ENCODE results near the gene FBXW11.

FBXW11 gene

GRCh38 chr5:171965745-171966144 is 40.7 kb downstream of the FBXW11 start:
- no peak overlapping the region for H3K4me3 ChIP-seq (ENCODE audit: low read depth, low read length)
- TF ChIP-seq CTCF (IDR thresholded peaks at IDR 0.05; ENCODE audit: low read depth, low read length) = no peak

- H3K4me3 ChIP-seq (ENCODE audit: low read depth, low read length) = no peak overlapping the region
- TF ChIP-seq CTCF (IDR thresholded peaks at IDR 0.05; ENCODE audit: low read depth, low read length) = no peak
Observed at GRCh38 chr5:171963416-171963815, 43.0 kb downstream of the FBXW11 start.

GRCh38 chr5:171961117-171961516 is 45.3 kb downstream of the FBXW11 start:
- no peak for TF ChIP-seq CTCF (IDR thresholded peaks at IDR 0.05; ENCODE audit: low read depth, low read length)
- H3K4me3 ChIP-seq (ENCODE audit: low read depth, low read length) = no peak overlapping the region

- no peak for TF ChIP-seq CTCF (IDR thresholded peaks at IDR 0.05; ENCODE audit: low read depth, low read length)
- no peak overlapping the region for H3K4me3 ChIP-seq (ENCODE audit: low read depth, low read length)
Observed at GRCh38 chr5:171957591-171958251, 48.7 kb downstream of the FBXW11 start.

GRCh38 chr5:171956887-171957495 is 49.4 kb downstream of the FBXW11 start:
- H3K4me3 ChIP-seq (ENCODE audit: low read depth, low read length) = no peak overlapping the region
- no peak for TF ChIP-seq CTCF (IDR thresholded peaks at IDR 0.05; ENCODE audit: low read depth, low read length)

GRCh38 chr5:171956314-171956713 is 50.1 kb downstream of the FBXW11 start:
- TF ChIP-seq CTCF (IDR thresholded peaks at IDR 0.05; ENCODE audit: low read depth, low read length) = no peak
- no peak overlapping the region for H3K4me3 ChIP-seq (ENCODE audit: low read depth, low read length)

- TF ChIP-seq CTCF (IDR thresholded peaks at IDR 0.05; ENCODE audit: low read depth, low read length) = no peak
Observed at GRCh38 chr5:171955761-171956160, 50.7 kb downstream of the FBXW11 start.

More at GRCh38 chr5:171955761-171956160, 50.7 kb downstream of the FBXW11 start:
- H3K4me3 ChIP-seq (ENCODE audit: low read depth, low read length) = no peak overlapping the region
